ENCODE results near the gene MAP2K5. TPM values are rescaled to one million over a fixed set of nuclear protein-coding genes. Genes with fewer than 3 reads are reported as not detected.
A peak's percentile ranks its signal among the peaks of the same experiment; 100 is the strongest.

The MAP2K5 gene
- total RNA-seq, 1 experiment from 2014 or later, result 3.2 TPM

GRCh38 chr15:67823314-67824196, 281.1 kb downstream of the MAP2K5 start:
- Histone ChIP-seq H3K4me3 (ENCODE audit: insufficient read depth, low read depth, low read length) (no peak overlapping the region), H3K36me3 (replicated peaks; ENCODE audit: control insufficient read depth, insufficient read depth, low read length) (no peaks in the 10 kb centered on the region), H3K27me3 (ENCODE audit: control insufficient read depth, insufficient read depth, low read length) (peaks cover 98% of the 10 kb centered on the region)
- DNase-seq, result peak; percentile 74

- peaks cover 99% of the 10 kb centered on the region for H3K27me3 ChIP-seq (ENCODE audit: control insufficient read depth, insufficient read depth, low read length)
- no peak overlapping the region for H3K4me3 ChIP-seq (ENCODE audit: insufficient read depth, low read depth, low read length)
- no peaks in the 10 kb centered on the region for H3K36me3 ChIP-seq (replicated peaks; ENCODE audit: control insufficient read depth, insufficient read depth, low read length)
- peak; percentile 77 for DNase-seq
Measured at GRCh38 chr15:67824197-67824968, 281.9 kb downstream of the MAP2K5 start.

GRCh38 chr15:67824976-67825880, 282.7 kb downstream of the MAP2K5 start, which contains the start of gene SKOR1:
Gene SKOR1 (plus strand): TSS chr15:67825509. CDS start chr15:67825603, 94 bp downstream.
- H3K4me3 ChIP-seq (ENCODE audit: insufficient read depth, low read depth, low read length), result peak within 1 kb of the TSS; percentile 18; the same call in 1 of the 2 replicates
- peaks cover 99% of the 10 kb centered on the region for H3K27me3 ChIP-seq (ENCODE audit: control insufficient read depth, insufficient read depth, low read length)
- H3K36me3 ChIP-seq (replicated peaks; ENCODE audit: control insufficient read depth, insufficient read depth, low read length), result no peaks in the 10 kb centered on the region
- peak; percentile 95 for DNase-seq

GRCh38 chr15:67825881-67826716, 283.6 kb downstream of the MAP2K5 start:
- Histone ChIP-seq H3K4me3 (ENCODE audit: insufficient read depth, low read depth, low read length) (peak overlapping the region; percentile 18; the same call in 1 of the 2 replicates), H3K36me3 (replicated peaks; ENCODE audit: control insufficient read depth, insufficient read depth, low read length) (no peaks in the 10 kb centered on the region), H3K27me3 (ENCODE audit: control insufficient read depth, insufficient read depth, low read length) (peaks cover 99% of the 10 kb centered on the region)
- DNase-seq, result peak; percentile 79

GRCh38 chr15:67826717-67827561, 284.4 kb downstream of the MAP2K5 start:
- Histone ChIP-seq H3K4me3 (ENCODE audit: insufficient read depth, low read depth, low read length) (no peak overlapping the region), H3K36me3 (replicated peaks; ENCODE audit: control insufficient read depth, insufficient read depth, low read length) (no peaks in the 10 kb centered on the region), H3K27me3 (ENCODE audit: control insufficient read depth, insufficient read depth, low read length) (peaks cover 99% of the 10 kb centered on the region)
- DNase-seq, result peak; percentile 82

GRCh38 chr15:67827562-67828277, 285.2 kb downstream of the MAP2K5 start:
- Histone ChIP-seq H3K27me3 (ENCODE audit: control insufficient read depth, insufficient read depth, low read length) (peaks cover 99% of the 10 kb centered on the region), H3K4me3 (ENCODE audit: insufficient read depth, low read depth, low read length) (no peak overlapping the region), H3K36me3 (replicated peaks; ENCODE audit: control insufficient read depth, insufficient read depth, low read length) (no peaks in the 10 kb centered on the region)
- peak; percentile 79 for DNase-seq

GRCh38 chr15:67828278-67828968, 285.9 kb downstream of the MAP2K5 start:
- peak; percentile 65 for DNase-seq
- H3K27me3 ChIP-seq (ENCODE audit: control insufficient read depth, insufficient read depth, low read length), result peaks cover 99% of the 10 kb centered on the region
- no peak overlapping the region; the same call in 1 of the 2 replicates for H3K4me3 ChIP-seq (ENCODE audit: insufficient read depth, low read depth, low read length)
- H3K36me3 ChIP-seq (replicated peaks; ENCODE audit: control insufficient read depth, insufficient read depth, low read length), result no peaks in the 10 kb centered on the region

GRCh38 chr15:67828969-67829646, 286.6 kb downstream of the MAP2K5 start:
- H3K4me3 ChIP-seq (ENCODE audit: insufficient read depth, low read depth, low read length), result no peak overlapping the region; the same call in 1 of the 2 replicates
- H3K36me3 ChIP-seq (replicated peaks; ENCODE audit: control insufficient read depth, insufficient read depth, low read length), result no peaks in the 10 kb centered on the region
- peaks cover 99% of the 10 kb centered on the region for H3K27me3 ChIP-seq (ENCODE audit: control insufficient read depth, insufficient read depth, low read length)
- peak; percentile 68 for DNase-seq

- H3K36me3 ChIP-seq (replicated peaks; ENCODE audit: control insufficient read depth, insufficient read depth, low read length), result no peaks in the 10 kb centered on the region
- H3K27me3 ChIP-seq (ENCODE audit: control insufficient read depth, insufficient read depth, low read length), result peaks cover 99% of the 10 kb centered on the region
- H3K4me3 ChIP-seq (ENCODE audit: insufficient read depth, low read depth, low read length), result peak overlapping the region; percentile 5; the same call in 1 of the 2 replicates
- DNase-seq, result peak; percentile 72
Measured at GRCh38 chr15:67829647-67830504, 287.4 kb downstream of the MAP2K5 start.

GRCh38 chr15:67831363-67831762, 288.9 kb downstream of the MAP2K5 start:
- DNase-seq, result peak; percentile 26
- H3K36me3 ChIP-seq (replicated peaks; ENCODE audit: control insufficient read depth, insufficient read depth, low read length), result no peaks in the 10 kb centered on the region
- H3K27me3 ChIP-seq (ENCODE audit: control insufficient read depth, insufficient read depth, low read length), result peaks cover 99% of the 10 kb centered on the region
- H3K4me3 ChIP-seq (ENCODE audit: insufficient read depth, low read depth, low read length), result no peak overlapping the region

Data from H7 (cell line).